HepG2 (cell line): Measurements from ENCODE around the gene ETS1. TPM values are rescaled to one million over a fixed set of nuclear protein-coding genes. Genes with fewer than 3 reads are reported as not detected.

Experiments
- ATAC-seq: fragments of 200-7000 bp; cut with Tn5 transposase; 3 replicates; pipeline ENCODE4 v1.9.1; 2020; ENCODE audit warnings: mild to moderate bottlenecking, moderate library complexity
- BruUV-seq: library from RNA; stranded (reverse); fragments of 400-500 nt; replicated peaks from 2 replicates; lab custom pipeline; 2021; lab: Mats Ljungman, UMichigan
- CTCF ChIA-PET: fragments of 300-600 bp; formaldehyde crosslinking; extraction: SDS; loops from one replicate; lab custom pipeline; 2021; ENCODE audit warnings: low total read pairs, inconsistent platforms, low intra/inter-chr PET ratio; lab: Yijun Ruan, JAX
- POLR2A ChIA-PET: fragments of 350-600 bp; sonication (Branson Sonifier 250); formaldehyde crosslinking; loops from one replicate; lab custom pipeline; 2020; ENCODE audit warnings: antibody characterized with exemption, inconsistent platforms; lab: Yijun Ruan, JAX
- DNase-seq: peaks from one replicate; pipeline ENCODE4 v3.0.0-alpha.2; 2015; ENCODE audit warnings: low spot score
- FAIRE-seq: peaks from 3 replicates; lab custom pipeline; 2011; peaks lifted over from hg19 to GRCh38; lab: Jason Lieb, UNC
- H2AFZ ChIP-seq: one replicate; pipeline ENCODE4 v1.6.1; 2011; ENCODE audit warnings: low read length, inconsistent platforms
- H3K27ac ChIP-seq: fragments of 300-600 bp; 3 replicates; pipeline ENCODE4 v1.8.0; 2011; ENCODE audit warnings: mixed run types, mild to moderate bottlenecking, mixed read lengths, low read length, inconsistent platforms; ENCODE audit not compliant: insufficient read depth; ENCODE audit errors: extremely low read length
- H3K27me3 ChIP-seq, 2 experiments: fragments of 200-600 bp in 1 of 2; 2 replicates in 1 of 2; 3 replicates in 1 of 2; pipeline versions ENCODE4 v1.6.0 to v1.8.0; 2011; ENCODE audit warnings: low read length in 2 of 2, mild to moderate bottlenecking in 2 of 2, moderate library complexity in 2 of 2, inconsistent platforms in 1 of 2; ENCODE audit not compliant: insufficient read depth in 2 of 2, control insufficient read depth in 1 of 2
- H3K36me3 ChIP-seq, 2 experiments: fragments of 200-600 bp in 1 of 2; replicated peaks in 1 of 2; 2 replicates in 1 of 2; 3 replicates in 1 of 2; pipeline versions ENCODE4 v1.5.1 to v1.8.0; 2011; ENCODE audit warnings: low read length in 2 of 2, inconsistent platforms in 1 of 2; ENCODE audit not compliant: insufficient read depth in 2 of 2, control insufficient read depth in 1 of 2
- H3K4me1 ChIP-seq: 2 replicates; pipeline ENCODE4 v1.5.1; 2012; ENCODE audit warnings: low read length, inconsistent platforms; ENCODE audit not compliant: insufficient read depth
- H3K4me2 ChIP-seq: 2 replicates; pipeline ENCODE4 v1.6.0; 2011; ENCODE audit warnings: low read depth, low read length, inconsistent platforms
- H3K4me3 ChIP-seq, 3 experiments: fragments of 200-600 bp in 1 of 3; sonication (generic), shearing (Covaris generic) in 1 of 3; replicated peaks in 1 of 3; 2 replicates each; pipeline ENCODE4 v1.5.1; 2011 to 2016; ENCODE audit warnings: low read length in 3 of 3, inconsistent platforms in 2 of 3, low read depth in 2 of 3, mild to moderate bottlenecking in 2 of 3, control low read depth in 1 of 3, mixed read lengths in 1 of 3; ENCODE audit not compliant: insufficient read depth in 1 of 3
- H3K79me2 ChIP-seq: one replicate; pipeline ENCODE4 v1.6.1; 2011; ENCODE audit warnings: low read length, inconsistent platforms; ENCODE audit not compliant: insufficient read depth
- H3K9ac ChIP-seq: 2 replicates; pipeline ENCODE4 v1.6.0; 2011; ENCODE audit warnings: mild to moderate bottlenecking, low read depth, low read length, inconsistent platforms; ENCODE audit not compliant: insufficient read depth
- H3K9me3 ChIP-seq: 2 replicates; pipeline ENCODE4 v1.5.1; 2012; ENCODE audit warnings: mild to moderate bottlenecking, low read length
- H4K20me1 ChIP-seq: 2 replicates; pipeline ENCODE4 v1.6.0; 2011; ENCODE audit warnings: inconsistent platforms, mild to moderate bottlenecking, low read length, moderate library complexity; ENCODE audit not compliant: insufficient read depth
- CBFB ChIP-seq: sonication (generic); formaldehyde crosslinking; IDR thresholded peaks from 2 replicates; pipeline ENCODE4 v1.4.0; 2020; ENCODE audit warnings: missing genetic modification reagents
- JDP2 ChIP-seq: sonication (generic); formaldehyde crosslinking; IDR thresholded peaks from 2 replicates; pipeline ENCODE4 v1.8.1; 2022; ENCODE audit warnings: missing genetic modification reagents, borderline replicate concordance
- MATR3 ChIP-seq: sonication (generic); formaldehyde crosslinking; IDR thresholded peaks from 2 replicates; pipeline ENCODE4 v1.4.0; 2020; ENCODE audit warnings: missing genetic modification reagents
- NRL ChIP-seq: sonication (generic); formaldehyde crosslinking; IDR thresholded peaks from 2 replicates; pipeline ENCODE4 v1.5.0; 2020; ENCODE audit warnings: missing genetic modification reagents, mild to moderate bottlenecking, moderate library complexity, borderline replicate concordance
- PHB2 ChIP-seq: fragments of 450-650 bp; IDR thresholded peaks from 2 replicates; pipeline ENCODE4 v1.6.1; 2018; ENCODE audit not compliant: partially characterized antibody
- PITX1 ChIP-seq: sonication (generic); formaldehyde crosslinking; IDR thresholded peaks from 2 replicates; pipeline ENCODE4 v1.5.1; 2020; ENCODE audit warnings: mild to moderate bottlenecking, missing genetic modification reagents
- RFXAP ChIP-seq: sonication (generic); formaldehyde crosslinking; IDR thresholded peaks from 2 replicates; pipeline ENCODE4 v1.4.0; 2020; ENCODE audit warnings: missing genetic modification reagents, borderline replicate concordance
- TOPORS ChIP-seq: sonication (generic); formaldehyde crosslinking; IDR thresholded peaks from 2 replicates; pipeline ENCODE4 v1.8.0; 2023; ENCODE audit warnings: mild to moderate bottlenecking, missing genetic modification reagents
- ZFP90 ChIP-seq: sonication (generic); formaldehyde crosslinking; IDR thresholded peaks from 2 replicates; pipeline ENCODE4 v1.8.0; 2022; ENCODE audit warnings: missing genetic modification reagents, mild to moderate bottlenecking, inconsistent platforms, borderline replicate concordance
- ZNF781 ChIP-seq: sonication (generic); formaldehyde crosslinking; IDR thresholded peaks from 2 replicates; pipeline ENCODE4 v1.5.1; 2020; ENCODE audit warnings: borderline replicate concordance, mild to moderate bottlenecking, missing genetic modification reagents; ENCODE audit errors: not compliant biosample characterization
- whole genome bisulfite sequencing: methylation state at CpG from one replicate; pipeline ENCODE4 v1.1.6; 2017; ENCODE audit warnings: low lambda C conversion rate; 5-methylcytosine and 5-hydroxymethylcytosine counted together
- in situ Hi-C: cut with HindIII; loops from 2 replicates; pipeline ENCODE4 v1.10.0; 2017; ENCODE audit warnings: low pct_unique_long_range_greater_than_20kb; ENCODE audit not compliant: extremely low pct_ligation_motif_present
- intact Hi-C: fragments of 100-400 bp; cut with micrococcal nuclease; formaldehyde crosslinking; loops from one replicate; pipeline ENCODE4 v1.10.0; 2022; ENCODE audit not compliant: unreplicated experiment
- polyA plus RNA-seq, 8 experiments: library from polyadenylated mRNA; depleted of rRNA in 3 of 8; stranded (reverse) in 7 of 8; unstranded in 1 of 8; fragments of >200 nt; fragmentation: Illumina TruSeq in 4 of 8; extraction: Trizol in 4 of 8; gene quantifications; 2 replicates each; pipeline versions ENCODE4 v1.2.1 to v1.2.3, GENCODE V29; 2011 to 2016; ENCODE audit warnings: low read depth in 4 of 8, missing spikeins in 1 of 8, mixed read lengths in 1 of 8; ENCODE audit not compliant: insufficient read depth in 1 of 8
- total RNA-seq, 5 experiments: library from RNA; depleted of rRNA; stranded (reverse); fragments of >200 nt; fragmentation: Illumina TruSeq; extraction: Trizol; gene quantifications; 2 replicates each; pipeline ENCODE4 v1.2.3, GENCODE V29; 2016; ENCODE audit warnings: low read depth in 1 of 5
- TF ChIP-seq, protein P1 (sequence below): sonication (generic); formaldehyde crosslinking; IDR thresholded peaks from 2 replicates; pipeline ENCODE4 v1.8.0; 2022; ENCODE audit warnings: mild to moderate bottlenecking, missing genetic modification reagents, borderline replicate concordance
- TF ChIP-seq, protein P2 (sequence below): sonication (generic); formaldehyde crosslinking; IDR thresholded peaks from 2 replicates; pipeline ENCODE4 v1.9.0; 2021; ENCODE audit warnings: mild to moderate bottlenecking, missing genetic modification reagents
- TF ChIP-seq, protein P3 (sequence below): sonication (generic); formaldehyde crosslinking; IDR thresholded peaks from 2 replicates; pipeline ENCODE4 v1.5.1; 2020; ENCODE audit warnings: mild to moderate bottlenecking, missing genetic modification reagents, moderate library complexity

ETS1 gene
- total and polyA plus RNA-seq, 2 of the 13 experiments (the other 11 are each of a cell fraction or from before 2014, with no cell fraction given), result 0.18 to 0.34 TPM

DNA sequence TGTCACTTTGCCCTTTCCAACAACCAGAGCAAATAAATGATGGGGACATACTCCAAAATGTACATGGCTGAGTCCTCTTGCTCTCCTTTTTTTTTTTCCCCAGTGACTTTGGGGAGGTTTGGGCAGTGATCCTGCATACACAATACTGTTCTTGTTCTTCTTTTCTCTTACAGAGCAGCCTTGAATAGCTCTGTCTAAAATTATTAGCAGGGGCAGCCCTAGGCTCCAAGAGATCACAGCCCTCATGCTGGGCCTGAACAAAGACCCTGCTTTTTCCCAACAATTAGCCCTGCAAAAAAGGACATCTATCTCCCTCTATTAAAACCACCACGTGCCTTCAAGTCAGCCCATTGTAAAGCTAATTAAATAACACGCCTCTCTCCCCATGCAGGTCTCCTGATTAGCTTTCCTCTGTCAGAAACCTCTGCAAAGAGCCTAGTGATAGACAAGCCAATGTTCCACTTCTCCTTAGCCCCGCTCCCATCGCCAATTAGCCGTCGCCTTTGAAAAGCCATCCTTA lies 54.7 kb downstream of the ETS1 start:
- ChIA-PET CTCF (no interaction called here), POLR2A (no interaction called here)
- Histone ChIP-seq H3K9ac (no peak overlapping the region), H3K9me3 (no peaks in the 10 kb centered on the region), H3K4me2 (no peak overlapping the region), H3K27me3 (no peaks in the 10 kb centered on the region), H3K27ac (no peak overlapping the region), H4K20me1 (no peaks in the 10 kb centered on the region), H3K4me1 (no peaks in the 10 kb centered on the region), H3K4me3 (no peak overlapping the region), H2AFZ (no peak overlapping the region), H3K36me3 (no peaks in the 10 kb centered on the region), H3K79me2 (no peaks in the 10 kb centered on the region)
- FAIRE-seq, result no peak
- DNase-seq, result no peak
- intact Hi-C loops (no loop called here), in situ Hi-C loops (no loop called here)
- no TSS peak for BruUV-seq
- WGBS, result 3% methylated on average over 6 of the region's 6 CpGs
- ATAC-seq, result no peak
- TF ChIP-seq ZNF781 (CRISPR knock-in tag), result no peak
- TF ChIP-seq MATR3 (CRISPR knock-in tag), result no peak
- TF ChIP-seq NRL (CRISPR knock-in tag), result no peak
- TF ChIP-seq, protein P1, sequence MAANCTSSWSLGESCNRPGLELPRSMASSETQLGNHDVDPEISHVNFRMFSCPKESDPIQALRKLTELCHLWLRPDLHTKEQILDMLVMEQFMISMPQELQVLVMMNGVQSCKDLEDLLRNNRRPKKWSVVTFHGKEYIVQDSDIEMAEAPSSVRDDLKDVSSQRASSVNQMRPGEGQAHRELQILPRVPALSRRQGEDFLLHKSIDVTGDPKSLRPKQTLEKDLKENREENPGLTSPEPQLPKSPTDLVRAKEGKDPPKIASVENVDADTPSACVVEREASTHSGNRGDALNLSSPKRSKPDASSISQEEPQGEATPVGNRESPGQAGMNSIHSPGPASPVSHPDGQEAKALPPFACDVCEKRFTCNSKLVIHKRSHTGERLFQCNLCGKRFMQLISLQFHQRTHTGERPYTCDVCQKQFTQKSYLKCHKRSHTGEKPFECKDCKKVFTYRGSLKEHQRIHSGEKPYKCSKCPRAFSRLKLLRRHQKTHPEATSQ, result no peak
- TF ChIP-seq, protein P2, sequence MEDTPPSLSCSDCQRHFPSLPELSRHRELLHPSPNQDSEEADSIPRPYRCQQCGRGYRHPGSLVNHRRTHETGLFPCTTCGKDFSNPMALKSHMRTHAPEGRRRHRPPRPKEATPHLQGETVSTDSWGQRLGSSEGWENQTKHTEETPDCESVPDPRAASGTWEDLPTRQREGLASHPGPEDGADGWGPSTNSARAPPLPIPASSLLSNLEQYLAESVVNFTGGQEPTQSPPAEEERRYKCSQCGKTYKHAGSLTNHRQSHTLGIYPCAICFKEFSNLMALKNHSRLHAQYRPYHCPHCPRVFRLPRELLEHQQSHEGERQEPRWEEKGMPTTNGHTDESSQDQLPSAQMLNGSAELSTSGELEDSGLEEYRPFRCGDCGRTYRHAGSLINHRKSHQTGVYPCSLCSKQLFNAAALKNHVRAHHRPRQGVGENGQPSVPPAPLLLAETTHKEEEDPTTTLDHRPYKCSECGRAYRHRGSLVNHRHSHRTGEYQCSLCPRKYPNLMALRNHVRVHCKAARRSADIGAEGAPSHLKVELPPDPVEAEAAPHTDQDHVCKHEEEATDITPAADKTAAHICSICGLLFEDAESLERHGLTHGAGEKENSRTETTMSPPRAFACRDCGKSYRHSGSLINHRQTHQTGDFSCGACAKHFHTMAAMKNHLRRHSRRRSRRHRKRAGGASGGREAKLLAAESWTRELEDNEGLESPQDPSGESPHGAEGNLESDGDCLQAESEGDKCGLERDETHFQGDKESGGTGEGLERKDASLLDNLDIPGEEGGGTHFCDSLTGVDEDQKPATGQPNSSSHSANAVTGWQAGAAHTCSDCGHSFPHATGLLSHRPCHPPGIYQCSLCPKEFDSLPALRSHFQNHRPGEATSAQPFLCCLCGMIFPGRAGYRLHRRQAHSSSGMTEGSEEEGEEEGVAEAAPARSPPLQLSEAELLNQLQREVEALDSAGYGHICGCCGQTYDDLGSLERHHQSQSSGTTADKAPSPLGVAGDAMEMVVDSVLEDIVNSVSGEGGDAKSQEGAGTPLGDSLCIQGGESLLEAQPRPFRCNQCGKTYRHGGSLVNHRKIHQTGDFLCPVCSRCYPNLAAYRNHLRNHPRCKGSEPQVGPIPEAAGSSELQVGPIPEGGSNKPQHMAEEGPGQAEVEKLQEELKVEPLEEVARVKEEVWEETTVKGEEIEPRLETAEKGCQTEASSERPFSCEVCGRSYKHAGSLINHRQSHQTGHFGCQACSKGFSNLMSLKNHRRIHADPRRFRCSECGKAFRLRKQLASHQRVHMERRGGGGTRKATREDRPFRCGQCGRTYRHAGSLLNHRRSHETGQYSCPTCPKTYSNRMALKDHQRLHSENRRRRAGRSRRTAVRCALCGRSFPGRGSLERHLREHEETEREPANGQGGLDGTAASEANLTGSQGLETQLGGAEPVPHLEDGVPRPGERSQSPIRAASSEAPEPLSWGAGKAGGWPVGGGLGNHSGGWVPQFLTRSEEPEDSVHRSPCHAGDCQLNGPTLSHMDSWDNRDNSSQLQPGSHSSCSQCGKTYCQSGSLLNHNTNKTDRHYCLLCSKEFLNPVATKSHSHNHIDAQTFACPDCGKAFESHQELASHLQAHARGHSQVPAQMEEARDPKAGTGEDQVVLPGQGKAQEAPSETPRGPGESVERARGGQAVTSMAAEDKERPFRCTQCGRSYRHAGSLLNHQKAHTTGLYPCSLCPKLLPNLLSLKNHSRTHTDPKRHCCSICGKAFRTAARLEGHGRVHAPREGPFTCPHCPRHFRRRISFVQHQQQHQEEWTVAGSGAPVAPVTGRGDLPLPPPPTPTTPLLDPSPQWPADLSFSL (CRISPR knock-in tag), result no peak
- TF ChIP-seq PITX1 (CRISPR knock-in tag), result no peak
- TF ChIP-seq TOPORS (CRISPR knock-in tag), result no peak
- no peak for TF ChIP-seq ZFP90 (CRISPR knock-in tag)
- TF ChIP-seq PHB2, result no peak
- no peak for TF ChIP-seq RFXAP (CRISPR knock-in tag)
- TF ChIP-seq, protein P3, sequence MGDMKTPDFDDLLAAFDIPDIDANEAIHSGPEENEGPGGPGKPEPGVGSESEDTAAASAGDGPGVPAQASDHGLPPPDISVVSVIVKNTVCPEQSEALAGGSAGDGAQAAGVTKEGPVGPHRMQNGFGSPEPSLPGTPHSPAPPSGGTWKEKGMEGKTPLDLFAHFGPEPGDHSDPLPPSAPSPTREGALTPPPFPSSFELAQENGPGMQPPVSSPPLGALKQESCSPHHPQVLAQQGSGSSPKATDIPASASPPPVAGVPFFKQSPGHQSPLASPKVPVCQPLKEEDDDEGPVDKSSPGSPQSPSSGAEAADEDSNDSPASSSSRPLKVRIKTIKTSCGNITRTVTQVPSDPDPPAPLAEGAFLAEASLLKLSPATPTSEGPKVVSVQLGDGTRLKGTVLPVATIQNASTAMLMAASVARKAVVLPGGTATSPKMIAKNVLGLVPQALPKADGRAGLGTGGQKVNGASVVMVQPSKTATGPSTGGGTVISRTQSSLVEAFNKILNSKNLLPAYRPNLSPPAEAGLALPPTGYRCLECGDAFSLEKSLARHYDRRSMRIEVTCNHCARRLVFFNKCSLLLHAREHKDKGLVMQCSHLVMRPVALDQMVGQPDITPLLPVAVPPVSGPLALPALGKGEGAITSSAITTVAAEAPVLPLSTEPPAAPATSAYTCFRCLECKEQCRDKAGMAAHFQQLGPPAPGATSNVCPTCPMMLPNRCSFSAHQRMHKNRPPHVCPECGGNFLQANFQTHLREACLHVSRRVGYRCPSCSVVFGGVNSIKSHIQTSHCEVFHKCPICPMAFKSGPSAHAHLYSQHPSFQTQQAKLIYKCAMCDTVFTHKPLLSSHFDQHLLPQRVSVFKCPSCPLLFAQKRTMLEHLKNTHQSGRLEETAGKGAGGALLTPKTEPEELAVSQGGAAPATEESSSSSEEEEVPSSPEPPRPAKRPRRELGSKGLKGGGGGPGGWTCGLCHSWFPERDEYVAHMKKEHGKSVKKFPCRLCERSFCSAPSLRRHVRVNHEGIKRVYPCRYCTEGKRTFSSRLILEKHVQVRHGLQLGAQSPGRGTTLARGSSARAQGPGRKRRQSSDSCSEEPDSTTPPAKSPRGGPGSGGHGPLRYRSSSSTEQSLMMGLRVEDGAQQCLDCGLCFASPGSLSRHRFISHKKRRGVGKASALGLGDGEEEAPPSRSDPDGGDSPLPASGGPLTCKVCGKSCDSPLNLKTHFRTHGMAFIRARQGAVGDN, result no peak
- TF ChIP-seq CBFB (CRISPR knock-in tag), result no peak
- no peak for TF ChIP-seq JDP2
